SU-DHL-6 (cell line): Measurements from ENCODE around the gene CEBPG.

Experiments used
- H2AFZ ChIP-seq: fragments of 200-600 bp; sonication (generic); 2 replicates; pipeline ENCODE4 v1.6.1; 2014; ENCODE audit warnings: low read depth, mild to moderate bottlenecking, moderate library complexity, mixed read lengths, antibody characterized with exemption, low read length; ENCODE audit not compliant: severe bottlenecking
- H3F3A ChIP-seq: fragments of 200-600 bp; shearing (Covaris generic); 2 replicates; pipeline ENCODE4 v1.6.0; 2016; ENCODE audit warnings: antibody characterized with exemption, mild to moderate bottlenecking; ENCODE audit not compliant: insufficient read depth
- H3K27ac ChIP-seq: fragments of 200-600 bp; sonication (generic); 2 replicates; pipeline ENCODE4 v1.5.1; 2016; ENCODE audit warnings: low read depth, mild to moderate bottlenecking, low read length, moderate library complexity, mixed read lengths
- H3K27me3 ChIP-seq: fragments of 200-600 bp; sonication (generic), shearing (Covaris generic); 2 replicates; pipeline ENCODE4 v1.6.0; 2014; ENCODE audit warnings: mild to moderate bottlenecking, low read length
- H3K36me3 ChIP-seq: fragments of 200-600 bp; sonication (generic); 2 replicates; pipeline ENCODE4 v1.6.1; 2014; ENCODE audit warnings: mild to moderate bottlenecking, low read length, mixed read lengths
- H3K4me2 ChIP-seq: fragments of 300-600, 200-600 bp; shearing (Covaris generic), sonication (generic); 2 replicates; pipeline ENCODE4 v1.6.0; 2014; ENCODE audit warnings: low read length, low read depth, mild to moderate bottlenecking; ENCODE audit not compliant: poor library complexity, severe bottlenecking
- H3K4me3 ChIP-seq: fragments of 200-600 bp; sonication (generic); 2 replicates; pipeline ENCODE4 v1.5.1; 2014; ENCODE audit warnings: antibody characterized with exemption, low read length, mild to moderate bottlenecking, mixed read lengths; ENCODE audit not compliant: insufficient read depth, poor library complexity, severe bottlenecking
- H3K79me2 ChIP-seq: fragments of 200-600 bp; sonication (generic); 2 replicates; pipeline ENCODE4 v1.6.1; 2014; ENCODE audit warnings: mild to moderate bottlenecking, low read length, moderate library complexity; ENCODE audit not compliant: insufficient read depth
- H3K9ac ChIP-seq: fragments of 200-600 bp; sonication (generic); 2 replicates; pipeline ENCODE4 v1.7.0; 2014; ENCODE audit warnings: mild to moderate bottlenecking, low read length
- H3K9me2 ChIP-seq: fragments of 200-600 bp; sonication (generic); replicated peaks from 2 replicates; pipeline ENCODE4 v1.6.1; 2014; ENCODE audit warnings: low read length; ENCODE audit not compliant: insufficient read depth
- H3K9me3 ChIP-seq: fragments of 200-600 bp; sonication (generic); 2 replicates; pipeline ENCODE4 v1.6.1; 2014; ENCODE audit warnings: low read length, mixed read lengths; ENCODE audit not compliant: insufficient read depth
- H4K20me1 ChIP-seq: fragments of 200-600 bp; sonication (generic); 2 replicates; pipeline ENCODE4 v1.6.1; 2014; ENCODE audit warnings: low read depth, mild to moderate bottlenecking, antibody characterized with exemption, low read length, moderate library complexity, mixed read lengths
- CTCF ChIP-seq: fragments of 200-600 bp; sonication (generic); IDR thresholded peaks from one replicate; pipeline ENCODE4 v1.5.1; 2017; ENCODE audit warnings: antibody characterized with exemption, mild to moderate bottlenecking, low read length, moderate library complexity; ENCODE audit not compliant: insufficient read depth, poor library complexity, severe bottlenecking
- EZH2phosphoT487 ChIP-seq: fragments of 200-600 bp; sonication (generic), shearing (Covaris generic); conservative IDR thresholded peaks from 2 replicates; pipeline ENCODE4 v1.6.1; 2018; ENCODE audit warnings: mild to moderate bottlenecking, antibody characterized with exemption, low read length, moderate library complexity, mixed read lengths

The CEBPG gene

GRCh38 chr19:33409906-33410685 is 36.6 kb downstream of the CEBPG start:
- Histone ChIP-seq H3K9me3 (no peaks in the 10 kb centered on the region), H3K4me2 (no peak overlapping the region), H4K20me1 (no peaks in the 10 kb centered on the region), H3K27ac (no peak overlapping the region), H3K36me3 (no peaks in the 10 kb centered on the region), H3K79me2 (no peaks in the 10 kb centered on the region), H3F3A (no peaks in the 10 kb centered on the region), H3K4me3 (no peak overlapping the region), H3K9ac (no peak overlapping the region), H2AFZ (no peak overlapping the region), H3K9me2 (no peaks in the 10 kb centered on the region), H3K27me3 (no peaks in the 10 kb centered on the region)
- TF ChIP-seq EZH2phosphoT487 (no peak), CTCF (no peak)

- H3K4me3 ChIP-seq, result no peak overlapping the region
- TF ChIP-seq EZH2phosphoT487, result no peak
- no peak for TF ChIP-seq CTCF
- H3K9ac ChIP-seq, result no peak overlapping the region
- no peaks in the 10 kb centered on the region for H3F3A ChIP-seq
- no peak overlapping the region for H2AFZ ChIP-seq
- H3K27me3 ChIP-seq, result no peaks in the 10 kb centered on the region
- H3K9me2 ChIP-seq, result no peaks in the 10 kb centered on the region
- no peaks in the 10 kb centered on the region for H4K20me1 ChIP-seq
- H3K79me2 ChIP-seq, result no peaks in the 10 kb centered on the region
- no peak overlapping the region for H3K4me2 ChIP-seq
- no peaks in the 10 kb centered on the region for H3K9me3 ChIP-seq
- H3K27ac ChIP-seq, result no peak overlapping the region
- no peaks in the 10 kb centered on the region for H3K36me3 ChIP-seq
Measured at GRCh38 chr19:33410915-33411401, 37.4 kb downstream of the CEBPG start.

GRCh38 chr19:33411621-33412180 is 38.2 kb downstream of the CEBPG start:
- no peaks in the 10 kb centered on the region for H3K79me2 ChIP-seq
- H4K20me1 ChIP-seq, result no peaks in the 10 kb centered on the region
- H3K27ac ChIP-seq, result no peak overlapping the region
- no peak overlapping the region for H3K9ac ChIP-seq
- TF ChIP-seq CTCF, result no peak
- no peak for TF ChIP-seq EZH2phosphoT487
- no peak overlapping the region for H3K4me3 ChIP-seq
- no peaks in the 10 kb centered on the region for H3F3A ChIP-seq
- no peak overlapping the region for H3K4me2 ChIP-seq
- no peak overlapping the region for H2AFZ ChIP-seq
- no peaks in the 10 kb centered on the region for H3K9me3 ChIP-seq
- no peaks in the 10 kb centered on the region for H3K9me2 ChIP-seq
- no peaks in the 10 kb centered on the region for H3K36me3 ChIP-seq
- H3K27me3 ChIP-seq, result no peaks in the 10 kb centered on the region
